AG04450 (cell line): ENCODE measurements around the gene ALDH16A1. TPM values are rescaled to one million over a fixed set of nuclear protein-coding genes. Genes with fewer than 3 reads are reported as not detected.

Experiments
- CTCF ChIA-PET: fragments of 300-600, 350-600 bp; formaldehyde crosslinking; extraction: SDS; loops from one replicate; lab custom pipeline; 2022; ENCODE audit warnings: antibody characterized with exemption, inconsistent platforms; lab: Charles Lee
- POLR2A ChIA-PET: fragments of 350-600 bp; formaldehyde crosslinking; extraction: SDS; loops from one replicate; lab custom pipeline; 2021; ENCODE audit warnings: antibody characterized with exemption, inconsistent platforms; lab: Yijun Ruan, JAX
- DNase-seq: peaks from one replicate; pipeline ENCODE4 v3.0.0-alpha.2; 2011; ENCODE audit warnings: low read depth, low spot score
- H3K27ac ChIP-seq: one replicate; pipeline ENCODE4 v1.5.1; 2012; ENCODE audit warnings: low read depth, low read length, control low read depth
- H3K27me3 ChIP-seq: one replicate; pipeline ENCODE4 v1.6.0; 2012; ENCODE audit warnings: low read length; ENCODE audit not compliant: control insufficient read depth, insufficient read depth
- H3K4me3 ChIP-seq: 2 replicates; pipeline ENCODE4 v1.5.1; 2011; ENCODE audit warnings: mild to moderate bottlenecking, low read depth, low read length, control low read depth
- H3K9me3 ChIP-seq: 2 replicates; pipeline ENCODE4 v1.5.1; 2012; ENCODE audit warnings: low read length; ENCODE audit not compliant: control insufficient read depth, insufficient read depth
- polyA plus RNA-seq: library from polyadenylated mRNA; depleted of rRNA; stranded (reverse); fragments of >200 nt; gene quantifications from 2 replicates; pipeline ENCODE4 v1.2.3, GENCODE V29; 2011
- TF ChIP-seq, protein P1 (sequence below): IDR thresholded peaks from 2 replicates; pipeline ENCODE4 v1.5.1; 2011; ENCODE audit warnings: low read depth, low read length, control low read depth, inconsistent platforms

The ALDH16A1 gene
- polyA plus RNA-seq, 1 experiment, result 4.1 TPM

DNA sequence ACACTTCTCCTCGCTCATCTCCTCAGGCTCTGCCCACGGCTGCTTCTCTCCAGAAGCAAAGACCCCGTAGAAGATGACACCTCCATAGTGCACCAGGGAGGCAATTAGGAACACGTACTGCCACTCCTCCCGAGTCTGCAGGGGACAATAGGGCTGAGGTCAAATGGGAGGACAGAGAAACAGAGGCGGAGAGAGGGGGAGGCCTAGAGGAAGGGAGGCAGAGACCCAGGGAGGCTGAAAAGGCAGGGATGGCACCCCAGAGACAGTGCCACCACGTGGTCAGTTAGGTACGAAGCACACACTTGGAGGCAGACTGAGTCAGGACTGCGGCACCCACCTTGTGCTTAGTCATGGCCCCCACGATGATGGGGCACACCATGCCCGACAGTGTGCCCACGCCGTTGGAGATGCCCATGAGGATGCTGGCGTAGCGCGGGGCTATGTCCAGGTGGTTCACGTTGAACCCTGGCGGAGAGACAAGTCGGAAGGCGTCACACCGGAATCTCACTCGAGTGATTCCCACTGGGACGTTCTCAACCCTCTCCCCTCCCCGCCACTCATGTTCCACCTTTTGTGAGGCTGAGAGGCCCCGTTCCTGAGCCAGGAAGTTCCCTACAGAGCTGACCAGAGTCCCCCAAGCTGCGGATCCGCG lies 22.2 kb upstream of the ALDH16A1 start:
- CTCF ChIA-PET, result interaction anchor here (0.7 kb wide), 1 partner anchor 116 kb away, joined by 3 read pairs; no protein-coding TSS in a partner anchor
- peaks cover 25% of the 10 kb centered on the region; the same call in 1 of the 2 replicates for H3K9me3 ChIP-seq
- H3K4me3 ChIP-seq, result no peak overlapping the region
- no peak for DNase-seq
- H3K27me3 ChIP-seq, result peaks cover 97% of the 10 kb centered on the region
- POLR2A ChIA-PET, result no interaction called here
- TF ChIP-seq, protein P1, sequence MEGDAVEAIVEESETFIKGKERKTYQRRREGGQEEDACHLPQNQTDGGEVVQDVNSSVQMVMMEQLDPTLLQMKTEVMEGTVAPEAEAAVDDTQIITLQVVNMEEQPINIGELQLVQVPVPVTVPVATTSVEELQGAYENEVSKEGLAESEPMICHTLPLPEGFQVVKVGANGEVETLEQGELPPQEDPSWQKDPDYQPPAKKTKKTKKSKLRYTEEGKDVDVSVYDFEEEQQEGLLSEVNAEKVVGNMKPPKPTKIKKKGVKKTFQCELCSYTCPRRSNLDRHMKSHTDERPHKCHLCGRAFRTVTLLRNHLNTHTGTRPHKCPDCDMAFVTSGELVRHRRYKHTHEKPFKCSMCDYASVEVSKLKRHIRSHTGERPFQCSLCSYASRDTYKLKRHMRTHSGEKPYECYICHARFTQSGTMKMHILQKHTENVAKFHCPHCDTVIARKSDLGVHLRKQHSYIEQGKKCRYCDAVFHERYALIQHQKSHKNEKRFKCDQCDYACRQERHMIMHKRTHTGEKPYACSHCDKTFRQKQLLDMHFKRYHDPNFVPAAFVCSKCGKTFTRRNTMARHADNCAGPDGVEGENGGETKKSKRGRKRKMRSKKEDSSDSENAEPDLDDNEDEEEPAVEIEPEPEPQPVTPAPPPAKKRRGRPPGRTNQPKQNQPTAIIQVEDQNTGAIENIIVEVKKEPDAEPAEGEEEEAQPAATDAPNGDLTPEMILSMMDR, result peak; percentile 16; the same call in 1 of the 2 replicates
- no peak overlapping the region for H3K27ac ChIP-seq

DNA sequence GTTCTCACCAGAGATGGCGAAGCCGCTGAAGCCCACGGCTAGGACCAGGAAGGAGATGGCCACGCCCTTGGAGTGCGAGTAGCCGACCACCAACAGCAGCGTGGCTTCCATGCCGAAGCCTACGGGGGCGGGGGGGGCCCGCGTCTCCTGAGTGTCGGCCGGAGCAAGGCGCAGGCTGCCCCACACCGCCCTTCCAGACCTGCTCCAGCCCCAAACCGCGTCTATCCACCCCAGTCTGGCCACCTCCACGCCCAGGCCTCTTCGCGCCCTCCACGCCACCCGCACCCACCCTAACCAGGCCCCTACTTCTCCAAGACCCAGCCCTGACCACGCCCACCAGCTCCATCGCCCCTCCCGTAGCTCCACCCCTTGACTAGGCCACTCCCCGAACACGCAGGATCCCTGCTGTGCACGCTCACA lies 21.7 kb upstream of the ALDH16A1 start:
- TF ChIP-seq, protein P1, result no peak
- CTCF ChIA-PET, result interaction anchor here (0.7 kb wide), 1 partner anchor 116 kb away, joined by 3 read pairs; no protein-coding TSS in a partner anchor
- Histone ChIP-seq H3K27ac (no peak overlapping the region), H3K4me3 (no peak overlapping the region), H3K9me3 (peaks cover 26% of the 10 kb centered on the region; the same call in 1 of the 2 replicates), H3K27me3 (peaks cover 97% of the 10 kb centered on the region)
- POLR2A ChIA-PET, result no interaction called here
- DNase-seq, result no peak

DNA sequence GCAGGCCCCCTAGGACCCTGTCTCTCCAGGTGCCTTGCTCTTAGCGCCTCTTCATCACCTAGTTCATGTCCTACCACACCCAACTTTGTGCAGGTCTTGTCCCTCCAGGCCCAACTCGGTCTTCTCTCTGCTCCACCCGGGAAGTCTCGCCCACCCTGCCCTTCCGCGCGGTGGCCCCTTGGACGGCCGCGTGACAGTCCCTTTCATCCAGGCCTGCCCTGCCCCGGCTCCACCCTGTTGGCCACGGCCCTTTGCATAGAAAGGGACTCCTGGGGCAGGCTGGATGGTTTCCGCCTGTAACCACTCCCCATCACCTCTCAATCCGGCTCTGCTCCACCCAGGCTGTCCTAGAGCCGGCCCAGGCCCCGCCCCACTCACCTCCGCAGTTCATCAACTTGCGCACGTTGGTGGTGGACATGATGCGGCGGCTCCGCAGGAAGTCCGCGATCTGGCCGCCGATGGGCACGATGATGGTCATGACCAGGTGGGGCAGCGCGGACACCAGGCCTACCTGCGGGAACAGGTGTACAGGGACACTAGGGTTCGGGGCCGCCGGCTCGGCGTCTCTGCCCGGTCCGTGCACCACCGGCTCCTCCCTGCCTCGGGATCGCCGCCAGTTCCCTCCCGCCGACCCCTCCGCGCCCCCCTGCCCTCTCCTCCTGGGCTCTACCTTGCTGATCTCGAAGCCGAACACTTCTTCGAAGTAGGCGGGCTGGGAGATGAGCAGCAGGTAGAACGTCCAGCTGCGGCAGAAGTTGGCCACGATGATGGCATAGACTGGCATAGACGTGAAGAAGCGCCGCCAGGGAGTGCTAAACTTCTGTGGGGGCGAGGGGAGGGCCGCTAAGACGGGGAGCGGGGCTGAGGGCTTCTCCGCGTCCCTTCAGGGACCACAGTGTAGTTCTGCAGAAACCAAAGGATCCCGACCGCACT lies 20.6 kb upstream of the ALDH16A1 start:
- POLR2A ChIA-PET, result no interaction called here
- H3K27me3 ChIP-seq, result peaks cover 96% of the 10 kb centered on the region
- peaks cover 27% of the 10 kb centered on the region; the same call in 1 of the 2 replicates for H3K9me3 ChIP-seq
- CTCF ChIA-PET, result no interaction called here
- no peak overlapping the region for H3K4me3 ChIP-seq
- DNase-seq, result no peak
- TF ChIP-seq, protein P1, result no peak
- H3K27ac ChIP-seq, result no peak overlapping the region

DNA sequence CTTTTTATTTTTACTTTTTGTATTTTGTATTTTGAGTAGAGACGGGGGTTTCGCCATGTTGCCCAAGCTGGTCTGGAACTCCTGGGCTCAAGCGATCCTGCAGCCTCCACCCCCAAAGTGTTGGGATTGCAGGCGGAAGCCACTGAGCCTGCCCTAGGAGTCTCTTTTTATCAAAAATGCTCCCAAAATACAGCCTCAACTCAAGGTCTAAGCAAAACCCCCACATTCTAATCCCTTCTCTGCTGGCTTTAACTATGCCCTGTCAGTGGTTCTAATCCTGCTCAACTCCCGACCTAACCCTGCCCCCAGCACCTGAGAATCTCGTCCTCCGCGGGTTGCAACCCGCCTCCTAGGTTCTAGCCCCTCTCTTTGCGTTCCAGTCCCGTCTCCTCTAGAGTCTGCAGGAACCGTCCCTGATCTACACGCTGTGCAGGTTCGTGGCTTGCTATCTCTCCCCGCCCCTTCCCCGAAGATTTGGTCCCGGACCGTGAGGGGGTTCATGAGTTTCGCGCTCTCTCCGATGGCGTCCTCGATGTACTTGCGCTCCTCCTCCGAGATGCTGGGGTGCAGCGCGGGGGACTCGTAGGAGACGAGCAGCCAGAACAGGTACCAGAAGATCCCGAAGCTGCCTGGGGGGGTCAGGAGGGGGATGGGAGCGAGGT lies 19.7 kb upstream of the ALDH16A1 start:
- H3K27ac ChIP-seq, result no peak overlapping the region
- no peak for DNase-seq
- TF ChIP-seq, protein P1, result no peak
- peaks cover 27% of the 10 kb centered on the region; the same call in 1 of the 2 replicates for H3K9me3 ChIP-seq
- peaks cover 94% of the 10 kb centered on the region for H3K27me3 ChIP-seq
- H3K4me3 ChIP-seq, result no peak overlapping the region
- CTCF ChIA-PET, result no interaction called here
- POLR2A ChIA-PET, result no interaction called here
